Endothelial cell (in vitro differentiated cells): Measurements from ENCODE around the gene ABCA1. TPM values are rescaled to one million over a fixed set of nuclear protein-coding genes. Genes with fewer than 3 reads are reported as not detected.

Experiments
- DNase-seq: peaks from one replicate; pipeline ENCODE4 v3.0.0; 2021; ENCODE audit warnings: low spot score
- H3K27ac Mint-ChIP-seq: one replicate; pipeline ENCODE4 v1.8.0; 2021; ENCODE audit warnings: mixed read lengths, inconsistent platforms; ENCODE audit not compliant: unreplicated experiment
- H3K27me3 Mint-ChIP-seq: one replicate; pipeline ENCODE4 v1.8.0; 2021; ENCODE audit warnings: mild to moderate bottlenecking, moderate library complexity, mixed read lengths, inconsistent platforms; ENCODE audit not compliant: unreplicated experiment
- H3K36me3 Mint-ChIP-seq: one replicate; pipeline ENCODE4 v1.8.0; 2021; ENCODE audit warnings: mild to moderate bottlenecking, low read depth, mixed read lengths, inconsistent platforms; ENCODE audit not compliant: unreplicated experiment
- H3K4me1 Mint-ChIP-seq: one replicate; pipeline ENCODE4 v1.8.0; 2021; ENCODE audit warnings: mild to moderate bottlenecking, mixed read lengths, inconsistent platforms; ENCODE audit not compliant: unreplicated experiment
- H3K4me3 Mint-ChIP-seq: one replicate; pipeline ENCODE4 v1.8.0; 2021; ENCODE audit warnings: mild to moderate bottlenecking, mixed read lengths, inconsistent platforms; ENCODE audit not compliant: unreplicated experiment
- H3K9me3 Mint-ChIP-seq: one replicate; pipeline ENCODE4 v1.8.0; 2021; ENCODE audit warnings: mixed read lengths, inconsistent platforms; ENCODE audit not compliant: unreplicated experiment
- total RNA-seq: library from RNA; stranded (reverse); fragmentation: NEBNext Ultra II Directional; extraction: Animal tissue kit (Norgen Biotek cat#: 25700); gene quantifications from one replicate; pipeline ENCODE4 v1.2.1, GENCODE V29; 2021; ENCODE audit not compliant: unreplicated experiment
- TF ChIP-seq, protein P1 (sequence below): fragments of 200-600 bp; sonication (generic); IDR thresholded peaks from one replicate; pipeline ENCODE4 v1.5.0; 2021; ENCODE audit warnings: antibody characterized with exemption; ENCODE audit not compliant: unreplicated experiment

Gene ABCA1
- total RNA-seq, 1 donor from 2014 or later = 171 TPM

DNA sequence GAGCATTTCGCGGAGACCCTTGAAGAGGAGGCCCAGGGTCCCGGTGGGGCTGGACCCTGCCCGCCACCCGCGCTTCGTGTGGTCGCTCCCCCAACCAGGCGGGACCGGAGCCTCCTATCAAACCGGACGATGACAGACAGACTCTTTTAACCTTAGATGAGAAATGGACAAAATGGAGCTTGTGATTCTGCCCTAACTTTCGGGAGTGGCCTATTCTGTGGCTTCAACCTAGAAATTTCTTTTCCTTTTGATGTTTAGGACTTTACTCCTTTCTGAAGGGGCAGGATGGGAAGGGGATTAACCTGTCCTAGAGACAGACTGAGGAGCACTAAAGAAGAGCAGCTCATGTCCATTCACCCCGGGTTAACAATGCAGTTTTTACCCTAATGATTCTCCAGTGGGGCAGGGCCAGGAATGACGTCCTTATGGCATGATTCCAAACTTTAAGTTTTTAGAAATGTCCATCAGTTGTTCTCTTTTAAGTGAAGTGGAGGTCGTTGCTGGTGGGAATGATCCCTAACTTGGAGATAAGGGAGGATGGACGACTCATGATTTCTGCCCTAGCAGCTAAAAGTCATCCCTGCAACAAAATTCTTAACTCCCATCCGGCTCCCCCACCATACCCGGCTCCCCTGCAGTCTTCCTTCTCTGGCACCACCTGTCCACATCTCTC, 179.5 kb downstream of the ABCA1 start:
- H3K36me3 Mint-ChIP-seq = no peaks in the 10 kb centered on the region
- H3K9me3 Mint-ChIP-seq = no peaks in the 10 kb centered on the region
- no peak for DNase-seq
- TF ChIP-seq, protein P1, sequence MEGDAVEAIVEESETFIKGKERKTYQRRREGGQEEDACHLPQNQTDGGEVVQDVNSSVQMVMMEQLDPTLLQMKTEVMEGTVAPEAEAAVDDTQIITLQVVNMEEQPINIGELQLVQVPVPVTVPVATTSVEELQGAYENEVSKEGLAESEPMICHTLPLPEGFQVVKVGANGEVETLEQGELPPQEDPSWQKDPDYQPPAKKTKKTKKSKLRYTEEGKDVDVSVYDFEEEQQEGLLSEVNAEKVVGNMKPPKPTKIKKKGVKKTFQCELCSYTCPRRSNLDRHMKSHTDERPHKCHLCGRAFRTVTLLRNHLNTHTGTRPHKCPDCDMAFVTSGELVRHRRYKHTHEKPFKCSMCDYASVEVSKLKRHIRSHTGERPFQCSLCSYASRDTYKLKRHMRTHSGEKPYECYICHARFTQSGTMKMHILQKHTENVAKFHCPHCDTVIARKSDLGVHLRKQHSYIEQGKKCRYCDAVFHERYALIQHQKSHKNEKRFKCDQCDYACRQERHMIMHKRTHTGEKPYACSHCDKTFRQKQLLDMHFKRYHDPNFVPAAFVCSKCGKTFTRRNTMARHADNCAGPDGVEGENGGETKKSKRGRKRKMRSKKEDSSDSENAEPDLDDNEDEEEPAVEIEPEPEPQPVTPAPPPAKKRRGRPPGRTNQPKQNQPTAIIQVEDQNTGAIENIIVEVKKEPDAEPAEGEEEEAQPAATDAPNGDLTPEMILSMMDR = no peak
- peaks cover 4% of the 10 kb centered on the region for H3K27me3 Mint-ChIP-seq
- H3K4me1 Mint-ChIP-seq = peaks cover 24% of the 10 kb centered on the region
- peak overlapping the region; percentile 95 for H3K4me3 Mint-ChIP-seq
- H3K27ac Mint-ChIP-seq = peak overlapping the region; percentile 52

DNA sequence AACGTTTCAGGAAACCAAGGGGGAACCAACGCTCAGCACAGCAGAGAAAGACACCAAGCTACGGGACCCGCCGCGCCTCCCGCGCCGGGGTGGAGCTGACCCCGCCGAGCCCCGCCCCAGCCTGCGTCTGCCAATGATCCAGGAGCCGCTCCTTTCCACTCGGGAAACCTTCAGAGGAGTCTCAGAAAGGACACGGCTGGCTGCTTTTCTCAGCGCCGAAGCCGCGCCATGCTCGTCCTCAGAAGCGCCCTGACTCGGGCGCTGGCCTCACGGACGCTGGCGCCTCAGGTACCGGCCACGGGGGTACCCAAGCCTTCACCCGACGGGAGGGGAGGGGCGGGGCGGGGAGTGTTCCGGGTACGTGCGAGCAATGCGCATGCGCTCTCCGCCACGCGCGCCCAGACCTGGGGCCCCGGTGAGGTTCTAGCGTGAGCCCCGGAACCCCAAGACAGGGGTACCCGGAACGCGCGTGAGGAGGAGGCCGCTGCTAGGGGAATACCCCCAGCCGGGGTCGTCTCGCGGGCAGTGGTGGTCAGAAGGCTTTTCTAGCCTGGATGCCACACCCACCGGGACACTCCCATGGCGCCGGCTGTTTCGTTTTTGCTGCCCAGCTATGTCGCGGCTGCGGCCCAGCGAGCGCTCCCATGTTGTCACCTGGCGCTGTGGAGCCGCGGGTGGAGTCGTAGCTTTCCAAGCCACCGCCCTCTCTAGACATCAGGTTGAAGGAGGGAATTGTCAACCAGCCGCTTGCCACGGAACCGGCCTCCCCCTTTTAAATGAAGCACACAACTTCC, 180.2 kb downstream of the ABCA1 start, which contains the start of gene NIPSNAP3A:
NIPSNAP3A (plus strand) TSS at position 119 of the 794 bp plus-strand sequence; CDS start at position 229, 110 bp downstream.
- Mint-ChIP-seq H3K27me3 (peaks cover 4% of the 10 kb centered on the region), H3K36me3 (no peaks in the 10 kb centered on the region), H3K4me1 (peaks cover 24% of the 10 kb centered on the region), H3K27ac (peak within 1 kb of the TSS; percentile 84), H3K9me3 (no peaks in the 10 kb centered on the region), H3K4me3 (peak within 1 kb of the TSS; percentile 95)
- peak; percentile 80 for DNase-seq
- TF ChIP-seq, protein P1 = no peak

DNA sequence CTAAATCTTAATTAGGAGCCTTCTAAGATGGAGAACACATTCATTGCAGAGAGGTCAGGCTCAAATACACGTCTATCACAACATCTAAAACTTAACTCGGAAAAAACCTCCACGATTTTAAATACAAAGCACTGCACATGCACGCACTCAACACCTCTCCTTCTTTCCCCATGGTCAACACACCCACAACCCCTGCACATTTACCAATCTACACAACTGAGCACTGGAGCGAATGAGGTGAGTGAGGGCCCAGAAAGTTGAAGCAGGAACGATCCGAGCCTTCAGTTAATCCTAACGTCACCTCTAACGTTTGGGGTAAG, 180.8 kb downstream of the ABCA1 start:
- Mint-ChIP-seq H3K4me3 (peak overlapping the region; percentile 95), H3K27me3 (peaks cover 4% of the 10 kb centered on the region), H3K36me3 (no peaks in the 10 kb centered on the region), H3K9me3 (no peaks in the 10 kb centered on the region), H3K4me1 (peaks cover 24% of the 10 kb centered on the region), H3K27ac (peak overlapping the region; percentile 84)
- TF ChIP-seq, protein P1 = no peak
- no peak for DNase-seq

- peak overlapping the region; percentile 84 for H3K27ac Mint-ChIP-seq
- DNase-seq = no peak
- H3K9me3 Mint-ChIP-seq = no peaks in the 10 kb centered on the region
- H3K27me3 Mint-ChIP-seq = peaks cover 4% of the 10 kb centered on the region
- no peaks in the 10 kb centered on the region for H3K36me3 Mint-ChIP-seq
- H3K4me3 Mint-ChIP-seq = peak overlapping the region; percentile 95
- peaks cover 24% of the 10 kb centered on the region for H3K4me1 Mint-ChIP-seq
- TF ChIP-seq, protein P1 = no peak
Observed at GRCh38 chr9:104746798-104747197, 181.2 kb downstream of the ABCA1 start.

- Mint-ChIP-seq H3K4me1 (peaks cover 24% of the 10 kb centered on the region), H3K4me3 (peak overlapping the region; percentile 95), H3K27me3 (peaks cover 4% of the 10 kb centered on the region), H3K36me3 (no peaks in the 10 kb centered on the region), H3K9me3 (no peaks in the 10 kb centered on the region), H3K27ac (peak overlapping the region; percentile 73)
- DNase-seq = no peak
- TF ChIP-seq, protein P1 = no peak
Observed at GRCh38 chr9:104746285-104746684, 181.7 kb downstream of the ABCA1 start.
